Endothelial cell of umbilical vein (primary cell): ENCODE measurements around the gene RNU1-2. TPM values are rescaled to one million over a fixed set of nuclear protein-coding genes. Genes with fewer than 3 reads are reported as not detected.

Experiments
- BruUV-seq: library from RNA; stranded (reverse); fragments of 400-500 nt; replicated peaks from 2 replicates; lab custom pipeline; 2021; lab: Mats Ljungman, UMichigan
- CTCF ChIA-PET: fragments of 300-600, 350-600 bp; sonication (Branson Sonifier 250); formaldehyde crosslinking; loops from one replicate; lab custom pipeline; 2021; ENCODE audit warnings: antibody characterized with exemption, inconsistent platforms; lab: Charles Lee
- POLR2A ChIA-PET: fragments of 300-600, 350-600 bp; sonication (Branson Sonifier 250); formaldehyde crosslinking; loops from one replicate; lab custom pipeline; 2021; ENCODE audit warnings: antibody characterized with exemption, inconsistent platforms; lab: Charles Lee
- DNase-seq: peaks from one replicate; pipeline ENCODE4 v3.0.0-alpha.2; 2011; ENCODE audit warnings: low read depth, low spot score
- FAIRE-seq: peaks from 2 replicates; lab custom pipeline; 2011; peaks lifted over from hg19 to GRCh38; lab: Jason Lieb, UNC
- H2AFZ ChIP-seq: 2 replicates; pipeline ENCODE4 v1.6.0; 2012; ENCODE audit warnings: low read depth, low read length, control low read depth, inconsistent platforms
- H3K27ac ChIP-seq: 2 replicates; pipeline ENCODE4 v1.5.1; 2011; ENCODE audit warnings: low read depth, mild to moderate bottlenecking, control low read depth, low read length, moderate library complexity; ENCODE audit not compliant: insufficient read depth
- H3K27me3 ChIP-seq, 2 experiments: 2 replicates each; pipeline versions ENCODE4 v1.6.0 to v1.6.1; 2011; ENCODE audit warnings: low read length in 2 of 2, mixed read lengths in 1 of 2; ENCODE audit not compliant: control insufficient read depth in 2 of 2, insufficient read depth in 2 of 2
- H3K36me3 ChIP-seq, 2 experiments: 2 replicates in 1 of 2; 3 replicates in 1 of 2; pipeline ENCODE4 v1.5.1; 2011; ENCODE audit warnings: low read length in 2 of 2, mild to moderate bottlenecking in 1 of 2, moderate library complexity in 1 of 2; ENCODE audit not compliant: control insufficient read depth in 2 of 2, insufficient read depth in 2 of 2; ENCODE audit errors: extremely low read depth in 1 of 2
- H3K4me1 ChIP-seq: 3 replicates; pipeline ENCODE4 v1.5.1; 2011; ENCODE audit warnings: mild to moderate bottlenecking, low read length; ENCODE audit not compliant: control insufficient read depth, insufficient read depth; ENCODE audit errors: extremely low read depth
- H3K4me2 ChIP-seq: 2 replicates; pipeline ENCODE4 v1.6.1; 2011; ENCODE audit warnings: low read length, control low read depth, mixed read lengths; ENCODE audit not compliant: insufficient read depth
- H3K4me3 ChIP-seq, 3 experiments: fragments of 200-600 bp in 1 of 3; sonication (generic), shearing (Covaris generic) in 1 of 3; replicated peaks in 1 of 3; 2 replicates each; pipeline ENCODE4 v1.5.1; 2011 to 2016; ENCODE audit warnings: control low read depth in 3 of 3, low read length in 3 of 3, mild to moderate bottlenecking in 2 of 3, inconsistent platforms in 1 of 3, low read depth in 1 of 3, moderate library complexity in 1 of 3; ENCODE audit not compliant: insufficient read depth in 1 of 3
- H3K79me2 ChIP-seq: 2 replicates; pipeline ENCODE4 v1.6.0; 2012; ENCODE audit warnings: low read length, inconsistent platforms; ENCODE audit not compliant: control insufficient read depth, insufficient read depth
- H3K9ac ChIP-seq: replicated peaks from 2 replicates; pipeline ENCODE3; 2011; ENCODE audit warnings: low read length, control low read depth; ENCODE audit not compliant: insufficient read depth; ENCODE audit errors: extremely low read depth
- H3K9me1 ChIP-seq: replicated peaks from 3 replicates; pipeline ENCODE4 v1.6.0; 2011; ENCODE audit warnings: mild to moderate bottlenecking, low read length; ENCODE audit not compliant: control insufficient read depth, insufficient read depth; ENCODE audit errors: extremely low read depth
- H3K9me3 ChIP-seq: replicated peaks from 2 replicates; pipeline ENCODE4 v1.5.1; 2012; ENCODE audit warnings: low read length, inconsistent platforms; ENCODE audit not compliant: control insufficient read depth, insufficient read depth
- H4K20me1 ChIP-seq: replicated peaks from 2 replicates; pipeline ENCODE3; 2011; ENCODE audit warnings: mild to moderate bottlenecking, low read length; ENCODE audit not compliant: control insufficient read depth, insufficient read depth; ENCODE audit errors: extremely low read depth
- EZH2 ChIP-seq: IDR thresholded peaks from 2 replicates; pipeline ENCODE4 v1.6.1; 2012; ENCODE audit warnings: borderline replicate concordance, low read depth, mild to moderate bottlenecking, moderate library complexity, low read length, inconsistent platforms; ENCODE audit not compliant: severe bottlenecking
- FOS ChIP-seq: IDR thresholded peaks from 2 replicates; pipeline ENCODE4 v1.6.1; 2011; ENCODE audit warnings: mild to moderate bottlenecking, low read length, moderate library complexity, borderline replicate concordance; ENCODE audit not compliant: insufficient read depth
- GATA2 ChIP-seq: IDR thresholded peaks from 2 replicates; pipeline ENCODE4 v1.7.0; 2011; ENCODE audit warnings: low read depth, mild to moderate bottlenecking, moderate library complexity, mixed read lengths, low read length; ENCODE audit not compliant: insufficient read length, insufficient read depth
- JUN ChIP-seq: IDR thresholded peaks from 2 replicates; pipeline ENCODE4 v1.6.1; 2011; ENCODE audit warnings: borderline replicate concordance, low read depth; ENCODE audit not compliant: insufficient read length, insufficient read depth
- MYC ChIP-seq: IDR thresholded peaks from one replicate; pipeline ENCODE4 v1.6.1; 2011; ENCODE audit warnings: mild to moderate bottlenecking, low read depth, low read length
- POLR2A ChIP-seq: IDR thresholded peaks from 2 replicates; pipeline ENCODE4 v1.6.1; 2012; ENCODE audit warnings: low read depth, mild to moderate bottlenecking, control low read depth, low read length
- POLR2AphosphoS5 ChIP-seq: IDR thresholded peaks from 2 replicates; pipeline ENCODE4 v1.6.1; 2012; ENCODE audit warnings: low read depth, mild to moderate bottlenecking, control low read depth, low read length, moderate library complexity; ENCODE audit not compliant: insufficient read depth
- dilution Hi-C: fragments of 300-500 bp; cut with MboI; formaldehyde crosslinking; loops from one replicate; pipeline ENCODE4 v1.15.0; 2019; ENCODE audit warnings: low sequenced_read_pairs; ENCODE audit not compliant: extremely low pct_ligation_motif_present
- intact Hi-C: fragments of 100-400 bp; cut with micrococcal nuclease; formaldehyde crosslinking; loops from one replicate; pipeline ENCODE4 v1.10.0; 2022
- polyA plus RNA-seq, 4 experiments: library from polyadenylated mRNA; depleted of rRNA in 3 of 4; stranded (reverse) in 3 of 4; unstranded in 1 of 4; fragments of >200 nt; gene quantifications; 2 replicates each; pipeline versions ENCODE4 v1.2.1 to v1.2.3, GENCODE V29; 2011 to 2012; ENCODE audit warnings: missing spikeins in 1 of 4
- total RNA-seq: library from RNA; stranded (reverse); gene quantifications from 2 replicates; pipeline ENCODE4 v1.2.3, GENCODE V29; 2021
- TF ChIP-seq, protein P1 (sequence below), 2 donors: IDR thresholded peaks; 1 replicate in 1 of 2; 2 replicates in 1 of 2; pipeline ENCODE4 v1.5.1; 2011; ENCODE audit warnings: low read length in 2 of 2, mild to moderate bottlenecking in 2 of 2, moderate library complexity in 2 of 2, control low read depth in 1 of 2, inconsistent platforms in 1 of 2, low read depth in 1 of 2; ENCODE audit not compliant: insufficient read depth in 1 of 2; ENCODE audit errors: extremely low read depth in 1 of 2
- TF ChIP-seq, protein P2 (sequence below): IDR thresholded peaks from 2 replicates; pipeline ENCODE4 v1.6.1; 2011; ENCODE audit not compliant: insufficient read depth, insufficient read length

Gene RNU1-2
- total and polyA plus RNA-seq, 2 donors (not counting 3 experiments of a cell fraction or from before 2014, with no cell fraction given): 206 to 1,319 TPM

DNA sequence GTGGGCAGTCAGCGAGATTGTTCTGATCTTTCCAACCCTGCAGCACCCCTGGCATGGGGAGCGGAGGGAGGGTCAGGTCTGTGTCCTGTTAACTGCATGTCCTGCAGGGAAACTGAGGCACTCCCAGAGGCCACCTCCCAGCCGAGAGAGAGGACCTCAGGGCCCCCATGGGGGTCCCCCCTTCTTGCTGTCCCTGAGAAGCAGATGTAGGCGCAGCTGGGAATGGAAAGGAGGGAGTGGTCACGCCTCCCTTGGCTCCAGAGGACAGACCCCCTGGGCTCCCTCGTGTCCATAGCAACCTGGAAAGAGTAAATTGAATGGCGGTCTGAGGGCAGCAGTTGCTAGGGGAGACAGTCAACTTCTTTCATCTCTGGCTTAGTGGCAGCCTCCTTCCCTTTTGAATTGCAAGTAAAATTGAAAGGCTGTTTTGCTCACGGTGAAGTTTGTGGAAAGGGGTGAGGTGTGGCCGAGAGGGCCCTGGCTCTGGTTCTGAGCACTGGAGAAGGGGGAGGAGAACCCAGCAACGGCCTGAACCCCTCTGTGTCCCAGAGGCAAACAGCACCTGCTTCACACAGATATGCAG is 30.8 kb downstream of the RNU1-2 start:
- Histone ChIP-seq H3K9me3 (no peaks in the 10 kb centered on the region), H3K4me3 (no peak overlapping the region), H3K4me1 (peaks cover 4% of the 10 kb centered on the region), H3K36me3 (no peaks in the 10 kb centered on the region), H3K4me2 (no peak overlapping the region), H3K9ac (no peak overlapping the region), H3K9me1 (no peaks in the 10 kb centered on the region), H3K27me3 (no peaks in the 10 kb centered on the region), H4K20me1 (no peaks in the 10 kb centered on the region), H3K79me2 (no peaks in the 10 kb centered on the region), H3K27ac (no peak overlapping the region), H2AFZ (no peak overlapping the region)
- dilution Hi-C loops: no loop called here
- intact Hi-C loops: no loop called here
- ChIA-PET POLR2A (no interaction called here), CTCF (no interaction called here)
- FAIRE-seq (no peak), DNase-seq (no peak)
- no TSS peak for BruUV-seq
- TF ChIP-seq POLR2AphosphoS5 (no peak), POLR2A (no peak), EZH2 (no peak), JUN (no peak), MYC (no peak)
- TF ChIP-seq, protein P1, sequence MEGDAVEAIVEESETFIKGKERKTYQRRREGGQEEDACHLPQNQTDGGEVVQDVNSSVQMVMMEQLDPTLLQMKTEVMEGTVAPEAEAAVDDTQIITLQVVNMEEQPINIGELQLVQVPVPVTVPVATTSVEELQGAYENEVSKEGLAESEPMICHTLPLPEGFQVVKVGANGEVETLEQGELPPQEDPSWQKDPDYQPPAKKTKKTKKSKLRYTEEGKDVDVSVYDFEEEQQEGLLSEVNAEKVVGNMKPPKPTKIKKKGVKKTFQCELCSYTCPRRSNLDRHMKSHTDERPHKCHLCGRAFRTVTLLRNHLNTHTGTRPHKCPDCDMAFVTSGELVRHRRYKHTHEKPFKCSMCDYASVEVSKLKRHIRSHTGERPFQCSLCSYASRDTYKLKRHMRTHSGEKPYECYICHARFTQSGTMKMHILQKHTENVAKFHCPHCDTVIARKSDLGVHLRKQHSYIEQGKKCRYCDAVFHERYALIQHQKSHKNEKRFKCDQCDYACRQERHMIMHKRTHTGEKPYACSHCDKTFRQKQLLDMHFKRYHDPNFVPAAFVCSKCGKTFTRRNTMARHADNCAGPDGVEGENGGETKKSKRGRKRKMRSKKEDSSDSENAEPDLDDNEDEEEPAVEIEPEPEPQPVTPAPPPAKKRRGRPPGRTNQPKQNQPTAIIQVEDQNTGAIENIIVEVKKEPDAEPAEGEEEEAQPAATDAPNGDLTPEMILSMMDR (IDR thresholded peaks at IDR 0.05; ENCODE audit: extremely low read depth in 1 of 2, insufficient read depth in 1 of 2, low read depth in 1 of 2, low read length in 2 of 2): no peak

DNA sequence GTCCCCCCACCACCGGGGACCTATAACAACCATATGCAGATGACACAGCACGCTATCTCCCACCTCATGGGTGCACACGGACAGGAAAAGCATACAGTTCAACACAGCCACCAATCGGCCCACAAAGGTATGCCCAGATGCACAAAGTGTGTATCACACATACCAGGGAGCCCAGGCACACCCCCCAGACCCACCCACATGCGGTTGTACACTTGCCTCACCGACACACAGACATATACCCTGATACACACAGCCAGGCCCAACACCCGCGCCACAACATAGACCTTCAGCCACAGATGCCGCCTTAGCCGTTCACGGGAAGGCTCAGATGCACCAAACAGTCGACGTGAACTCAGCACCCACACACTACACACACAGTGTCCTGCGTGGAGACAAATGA is 31.5 kb downstream of the RNU1-2 start:
- no TSS peak for BruUV-seq
- Histone ChIP-seq H3K4me3 (no peak overlapping the region), H3K9me3 (no peaks in the 10 kb centered on the region), H3K9me1 (no peaks in the 10 kb centered on the region), H3K79me2 (no peaks in the 10 kb centered on the region), H3K9ac (no peak overlapping the region), H3K27ac (no peak overlapping the region), H3K36me3 (no peaks in the 10 kb centered on the region), H3K4me1 (no peaks in the 10 kb centered on the region), H3K4me2 (no peak overlapping the region), H2AFZ (no peak overlapping the region), H3K27me3 (no peaks in the 10 kb centered on the region), H4K20me1 (no peaks in the 10 kb centered on the region)
- no peak for FAIRE-seq
- intact Hi-C loops: no loop called here
- TF ChIP-seq, protein P1 (IDR thresholded peaks at IDR 0.05; ENCODE audit: extremely low read depth in 1 of 2, insufficient read depth in 1 of 2, low read depth in 1 of 2, low read length in 2 of 2): no peak
- TF ChIP-seq FOS (no peak), EZH2 (no peak), MYC (no peak), GATA2 (no peak)
- TF ChIP-seq, protein P2, sequence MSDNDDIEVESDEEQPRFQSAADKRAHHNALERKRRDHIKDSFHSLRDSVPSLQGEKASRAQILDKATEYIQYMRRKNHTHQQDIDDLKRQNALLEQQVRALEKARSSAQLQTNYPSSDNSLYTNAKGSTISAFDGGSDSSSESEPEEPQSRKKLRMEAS: no peak
- CTCF ChIA-PET: no interaction called here
- POLR2A ChIA-PET: no interaction called here
- dilution Hi-C loops: no loop called here
- no peak for DNase-seq
